Osteocyte (in vitro differentiated cells): ENCODE results near the gene TMEM132C. TPM values are rescaled to one million over a fixed set of nuclear protein-coding genes. Genes with fewer than 3 reads are reported as not detected.

ENCODE experiments used
- DNase-seq: peaks from one replicate; pipeline ENCODE4 v3.0.0; 2021; ENCODE audit warnings: mixed read lengths; ENCODE audit not compliant: unreplicated experiment; ENCODE audit errors: extremely low spot score
- H3K27ac Mint-ChIP-seq: one replicate; pipeline ENCODE4 v1.8.0; 2021; ENCODE audit warnings: mild to moderate bottlenecking, mixed read lengths; ENCODE audit not compliant: unreplicated experiment
- H3K27me3 Mint-ChIP-seq: one replicate; pipeline ENCODE4 v1.8.0; 2021; ENCODE audit warnings: mixed read lengths; ENCODE audit not compliant: unreplicated experiment
- H3K36me3 Mint-ChIP-seq: one replicate; pipeline ENCODE4 v1.8.0; 2021; ENCODE audit warnings: mixed read lengths; ENCODE audit not compliant: unreplicated experiment
- H3K4me1 Mint-ChIP-seq: one replicate; pipeline ENCODE4 v1.8.0; 2021; ENCODE audit warnings: mixed read lengths; ENCODE audit not compliant: unreplicated experiment
- H3K4me3 Mint-ChIP-seq: one replicate; pipeline ENCODE4 v1.8.0; 2021; ENCODE audit warnings: mild to moderate bottlenecking, moderate library complexity, mixed read lengths; ENCODE audit not compliant: unreplicated experiment
- H3K9me3 Mint-ChIP-seq: one replicate; pipeline ENCODE4 v1.8.0; 2021; ENCODE audit warnings: mixed read lengths; ENCODE audit not compliant: unreplicated experiment
- total RNA-seq: library from RNA; stranded (reverse); gene quantifications from 2 replicates; pipeline ENCODE4 v1.2.1, GENCODE V29; 2021
- TF ChIP-seq, protein P1 (sequence below): fragments of 200-600 bp; sonication (generic); IDR thresholded peaks from 2 replicates; pipeline ENCODE4 v1.5.0; 2021; ENCODE audit warnings: antibody characterized with exemption, mild to moderate bottlenecking, moderate library complexity

TMEM132C gene
- total RNA-seq, 1 donor from 2014 or later = not detected

DNA sequence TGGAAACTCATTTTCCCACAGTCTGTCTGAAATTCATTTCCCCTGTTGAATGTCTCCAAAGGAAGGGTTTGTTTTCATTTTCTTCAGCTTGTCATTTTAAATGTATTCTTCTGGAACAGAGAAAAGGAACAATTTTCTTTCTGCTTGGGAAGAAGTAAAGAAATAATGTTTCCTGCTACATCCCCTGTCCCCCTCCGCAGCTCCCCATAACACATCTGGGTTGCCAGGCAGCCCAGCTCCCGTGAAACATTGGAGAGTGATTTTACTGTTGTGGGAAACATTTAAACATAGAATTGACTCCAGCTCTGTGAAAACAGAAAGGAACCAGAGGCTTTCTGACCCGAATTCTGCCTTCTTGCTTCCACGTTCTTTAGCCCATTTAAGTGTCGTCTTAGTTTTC is 159.5 kb downstream of the TMEM132C start:
- Mint-ChIP-seq H3K9me3 (peaks cover 34% of the 10 kb centered on the region), H3K4me1 (no peaks in the 10 kb centered on the region), H3K4me3 (no peak overlapping the region), H3K27ac (no peak overlapping the region), H3K27me3 (no peaks in the 10 kb centered on the region), H3K36me3 (peaks cover 3% of the 10 kb centered on the region)
- DNase-seq = no peak
- TF ChIP-seq, protein P1, sequence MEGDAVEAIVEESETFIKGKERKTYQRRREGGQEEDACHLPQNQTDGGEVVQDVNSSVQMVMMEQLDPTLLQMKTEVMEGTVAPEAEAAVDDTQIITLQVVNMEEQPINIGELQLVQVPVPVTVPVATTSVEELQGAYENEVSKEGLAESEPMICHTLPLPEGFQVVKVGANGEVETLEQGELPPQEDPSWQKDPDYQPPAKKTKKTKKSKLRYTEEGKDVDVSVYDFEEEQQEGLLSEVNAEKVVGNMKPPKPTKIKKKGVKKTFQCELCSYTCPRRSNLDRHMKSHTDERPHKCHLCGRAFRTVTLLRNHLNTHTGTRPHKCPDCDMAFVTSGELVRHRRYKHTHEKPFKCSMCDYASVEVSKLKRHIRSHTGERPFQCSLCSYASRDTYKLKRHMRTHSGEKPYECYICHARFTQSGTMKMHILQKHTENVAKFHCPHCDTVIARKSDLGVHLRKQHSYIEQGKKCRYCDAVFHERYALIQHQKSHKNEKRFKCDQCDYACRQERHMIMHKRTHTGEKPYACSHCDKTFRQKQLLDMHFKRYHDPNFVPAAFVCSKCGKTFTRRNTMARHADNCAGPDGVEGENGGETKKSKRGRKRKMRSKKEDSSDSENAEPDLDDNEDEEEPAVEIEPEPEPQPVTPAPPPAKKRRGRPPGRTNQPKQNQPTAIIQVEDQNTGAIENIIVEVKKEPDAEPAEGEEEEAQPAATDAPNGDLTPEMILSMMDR = no peak

DNA sequence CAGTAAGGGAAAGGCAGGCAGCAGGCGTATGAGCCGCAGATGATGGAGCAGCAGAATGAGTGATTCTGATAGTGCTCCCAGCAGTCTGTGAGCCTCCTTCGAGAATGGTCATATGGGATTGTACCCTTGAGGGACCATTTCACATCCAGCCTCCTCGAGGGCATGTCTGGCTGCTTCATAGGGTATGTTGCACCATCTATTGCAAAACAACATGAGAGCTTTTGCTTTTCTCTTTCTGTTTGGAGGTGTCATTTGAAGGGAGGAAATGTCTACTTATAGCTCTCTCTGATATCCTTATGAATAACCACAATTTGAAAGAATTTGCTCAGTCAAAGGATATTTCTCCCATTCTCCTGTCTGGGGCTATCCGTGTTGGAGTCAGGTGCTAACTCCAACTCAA is 172.8 kb downstream of the TMEM132C start:
- TF ChIP-seq, protein P1 = no peak
- no peak overlapping the region for H3K4me3 Mint-ChIP-seq
- no peaks in the 10 kb centered on the region for H3K27me3 Mint-ChIP-seq
- no peak for DNase-seq
- H3K4me1 Mint-ChIP-seq = no peaks in the 10 kb centered on the region
- H3K9me3 Mint-ChIP-seq = peaks cover 37% of the 10 kb centered on the region
- H3K36me3 Mint-ChIP-seq = no peaks in the 10 kb centered on the region
- no peak overlapping the region for H3K27ac Mint-ChIP-seq

DNA sequence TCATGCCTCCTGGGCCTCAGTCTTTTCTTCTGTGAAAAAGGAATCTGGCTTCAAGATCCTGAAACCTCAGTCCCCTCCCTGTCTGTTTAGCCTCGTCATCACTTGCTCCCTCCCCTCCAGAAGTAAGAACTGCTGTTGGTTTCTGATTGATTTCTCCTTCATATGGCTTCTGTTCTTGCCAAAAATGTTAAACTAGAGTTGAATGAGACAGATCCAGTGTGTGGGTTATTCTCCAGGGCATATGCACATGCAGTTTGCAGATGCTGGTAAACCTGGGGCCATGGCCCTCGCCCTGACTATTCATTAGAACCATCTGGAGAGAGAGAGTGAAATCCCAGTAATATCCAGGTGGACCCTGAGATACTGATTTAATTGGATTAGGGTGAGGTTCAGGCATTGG is 175.1 kb downstream of the TMEM132C start:
- no peak overlapping the region for H3K27ac Mint-ChIP-seq
- H3K4me1 Mint-ChIP-seq = no peaks in the 10 kb centered on the region
- no peak overlapping the region for H3K4me3 Mint-ChIP-seq
- TF ChIP-seq, protein P1 = no peak
- no peaks in the 10 kb centered on the region for H3K27me3 Mint-ChIP-seq
- DNase-seq = no peak
- no peaks in the 10 kb centered on the region for H3K36me3 Mint-ChIP-seq
- peaks cover 35% of the 10 kb centered on the region for H3K9me3 Mint-ChIP-seq

DNA sequence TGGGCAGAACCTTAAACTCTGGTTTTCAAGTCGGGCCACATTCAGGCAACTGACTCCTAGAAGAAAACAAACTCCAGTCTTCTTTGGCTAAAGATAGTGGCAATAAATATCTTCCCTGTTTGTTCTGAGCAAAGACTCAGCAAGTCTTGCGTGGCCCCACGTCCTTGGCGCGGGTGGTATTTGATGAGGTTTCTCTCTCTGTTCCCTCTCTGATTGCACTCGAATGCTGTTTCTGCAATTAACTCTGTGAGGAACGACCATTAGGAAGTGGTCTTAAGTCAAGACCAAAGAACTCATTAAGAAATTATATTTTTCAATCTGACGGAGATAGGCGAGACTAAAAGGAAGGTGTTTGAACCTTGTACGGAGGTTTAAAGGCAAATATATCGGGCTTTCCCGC is 177.6 kb downstream of the TMEM132C start:
- no peak for DNase-seq
- Mint-ChIP-seq H3K27ac (no peak overlapping the region), H3K36me3 (no peaks in the 10 kb centered on the region), H3K4me3 (no peak overlapping the region), H3K27me3 (no peaks in the 10 kb centered on the region), H3K9me3 (peaks cover 29% of the 10 kb centered on the region), H3K4me1 (no peaks in the 10 kb centered on the region)
- TF ChIP-seq, protein P1 = no peak

DNA sequence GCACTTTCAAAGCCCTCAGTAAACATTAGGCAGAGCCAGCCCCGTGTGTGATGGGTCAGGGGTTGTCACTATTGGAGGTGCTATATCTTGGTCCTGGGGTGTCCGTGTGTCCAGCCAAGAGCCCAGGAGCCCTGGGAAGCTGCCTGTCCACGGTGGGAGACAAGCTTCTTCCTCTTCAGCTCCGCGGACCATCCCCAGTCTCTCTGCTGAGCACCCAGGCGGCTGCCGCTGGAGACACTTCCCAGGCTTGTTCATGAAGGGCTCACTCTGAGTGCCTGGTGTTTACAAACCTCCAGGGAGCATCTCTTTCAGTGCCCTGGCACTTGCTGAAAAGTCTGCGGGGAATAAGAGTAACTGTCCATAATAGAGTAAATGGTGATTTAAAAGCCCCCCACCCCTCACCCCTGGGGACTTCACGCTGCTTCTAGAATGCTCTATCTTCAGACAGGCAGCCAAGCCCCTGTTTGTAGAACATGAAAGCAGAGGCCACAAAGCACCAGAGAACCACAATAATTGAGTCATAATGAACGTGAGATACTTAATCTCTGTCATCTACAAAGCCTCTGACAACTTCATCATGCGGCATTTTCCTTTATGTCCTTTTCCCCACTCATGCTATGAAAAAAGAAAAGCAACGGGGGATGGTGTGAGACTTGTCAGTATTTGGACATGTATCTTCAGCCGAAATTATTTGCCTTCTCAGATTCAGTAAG is 178.6 kb downstream of the TMEM132C start:
- Mint-ChIP-seq H3K4me1 (no peaks in the 10 kb centered on the region), H3K27me3 (no peaks in the 10 kb centered on the region), H3K27ac (no peak overlapping the region), H3K36me3 (no peaks in the 10 kb centered on the region), H3K4me3 (no peak overlapping the region), H3K9me3 (peaks cover 27% of the 10 kb centered on the region)
- no peak for DNase-seq
- TF ChIP-seq, protein P1 = no peak
